Upper lobe of left lung (tissue), 6 donors: ENCODE results near the gene ECI1. TPM values are rescaled to one million over a fixed set of nuclear protein-coding genes. Genes with fewer than 3 reads are reported as not detected.

ENCODE experiments used
- ATAC-seq, 2 donors: fragments of 200-7000 bp; cut with Tn5 transposase; one replicate each; pipeline ENCODE4 v1.9.1; 2022; ENCODE audit warnings: mild to moderate bottlenecking in 2 of 2, moderate library complexity in 2 of 2; ENCODE audit not compliant: low FRiP score in 2 of 2
- DNase-seq, 2 donors: peaks; one replicate each; pipeline ENCODE4 v3.0.0-alpha.2; 2019 to 2020
- H3K27ac ChIP-seq, 4 donors: fragments of 200-600 bp; sonication (generic); one replicate each; pipeline ENCODE4 v1.5.1; 2016 to 2019
- H3K27me3 ChIP-seq, 4 donors: fragments of 200-600 bp; sonication (generic); one replicate each; pipeline ENCODE4 v1.5.1; 2017 to 2019
- H3K36me3 ChIP-seq, 4 donors: fragments of 200-600 bp; sonication (generic); one replicate each; pipeline ENCODE4 v1.5.1; 2016 to 2019
- H3K4me1 ChIP-seq, 4 donors: fragments of 200-600 bp; sonication (generic); one replicate each; pipeline ENCODE4 v1.5.1; 2018 to 2019
- H3K4me3 ChIP-seq, 4 donors: fragments of 200-600 bp; sonication (generic); one replicate each; pipeline ENCODE4 v1.5.1; 2017 to 2019; ENCODE audit warnings: mild to moderate bottlenecking in 2 of 4, moderate library complexity in 1 of 4
- H3K9me3 ChIP-seq, 4 donors: fragments of 200-600 bp; sonication (generic); one replicate each; pipeline ENCODE4 v1.5.1; 2018 to 2019
- EP300 ChIP-seq, 4 donors: sonication (generic); formaldehyde crosslinking; IDR thresholded peaks; one replicate each; pipeline ENCODE4 v1.5.1; 2017; ENCODE audit warnings: antibody characterized with exemption in 4 of 4, control low read depth in 2 of 4
- POLR2A ChIP-seq, 4 donors: fragments of 450-650 bp; IDR thresholded peaks; one replicate each; pipeline ENCODE4 v1.5.1; 2016 to 2017; ENCODE audit warnings: antibody characterized with exemption in 4 of 4, mild to moderate bottlenecking in 2 of 4
- POLR2AphosphoS5 ChIP-seq, 2 donors: sonication (generic); formaldehyde crosslinking; IDR thresholded peaks; one replicate each; pipeline ENCODE4 v1.5.1; 2017; ENCODE audit warnings: antibody characterized with exemption in 2 of 2
- WGBS, 2 donors: methylation state at CpG; one replicate each; pipeline ENCODE4 v1.1.5; 2017 to 2018; 5-methylcytosine and 5-hydroxymethylcytosine counted together
- total RNA-seq, 6 donors: library from RNA; depleted of rRNA in 4 of 6; stranded (reverse); fragments of >200 nt in 4 of 6; gene quantifications; one replicate each; pipeline versions ENCODE4 v1.1.0 to v1.2.1, GENCODE V29; 2016 to 2021
- TF ChIP-seq, protein P1 (sequence below), 6 experiments: fragments of 450-650 bp in 4 of 6; fragments of 200-600 bp in 2 of 6; sonication (generic) in 2 of 6; IDR thresholded peaks; one replicate each; pipeline ENCODE4 v1.5.1; 2016 to 2019; ENCODE audit warnings: antibody characterized with exemption in 6 of 6
- donor health status: DM: no; HTN: no; CAD: no; lungs with moderate emphysema.
- donor health status: DM: no; HTN: yes; CAD: no; lungs with severe emphysema.

Gene ECI1
- total RNA-seq, 6 donors from 2014 or later, result 48.1 to 75.5 (median 68.2) TPM

DNA sequence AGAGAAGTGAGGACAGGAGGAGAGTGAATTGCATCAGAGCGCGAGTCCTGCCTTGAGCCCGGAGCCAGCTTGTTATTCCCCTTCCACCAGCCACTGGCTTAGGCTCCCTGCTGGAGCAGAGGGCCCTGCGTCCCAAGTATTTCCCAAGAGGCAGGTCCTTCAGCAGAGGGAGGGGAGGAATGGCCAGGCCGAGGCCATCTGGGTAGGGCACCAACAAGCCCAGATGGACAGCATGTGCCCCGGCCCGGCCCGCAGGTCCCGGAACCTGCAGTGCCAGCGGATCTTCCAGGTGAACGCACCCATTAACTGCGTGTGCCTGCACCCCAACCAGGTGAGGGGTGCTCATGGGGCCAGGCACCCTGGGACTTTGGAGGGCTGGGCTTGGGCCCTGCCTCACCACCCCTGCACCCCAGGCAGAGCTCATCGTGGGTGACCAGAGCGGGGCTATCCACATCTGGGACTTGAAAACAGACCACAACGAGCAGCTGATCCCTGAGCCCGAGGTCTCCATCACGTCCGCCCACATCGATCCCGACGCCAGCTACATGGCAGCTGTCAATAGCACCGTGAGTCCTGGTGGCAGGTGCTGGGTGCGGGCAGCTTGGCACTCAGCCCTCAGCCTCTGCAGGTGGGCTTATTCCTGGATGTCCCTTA, 44.5 kb downstream of the ECI1 start:
- no peak for TF ChIP-seq POLR2A (IDR thresholded peaks at IDR 0.05)
- no peak for TF ChIP-seq EP300 (IDR thresholded peaks at IDR 0.05)
- no peak for TF ChIP-seq POLR2AphosphoS5 (IDR thresholded peaks at IDR 0.05)
- TF ChIP-seq, protein P1, sequence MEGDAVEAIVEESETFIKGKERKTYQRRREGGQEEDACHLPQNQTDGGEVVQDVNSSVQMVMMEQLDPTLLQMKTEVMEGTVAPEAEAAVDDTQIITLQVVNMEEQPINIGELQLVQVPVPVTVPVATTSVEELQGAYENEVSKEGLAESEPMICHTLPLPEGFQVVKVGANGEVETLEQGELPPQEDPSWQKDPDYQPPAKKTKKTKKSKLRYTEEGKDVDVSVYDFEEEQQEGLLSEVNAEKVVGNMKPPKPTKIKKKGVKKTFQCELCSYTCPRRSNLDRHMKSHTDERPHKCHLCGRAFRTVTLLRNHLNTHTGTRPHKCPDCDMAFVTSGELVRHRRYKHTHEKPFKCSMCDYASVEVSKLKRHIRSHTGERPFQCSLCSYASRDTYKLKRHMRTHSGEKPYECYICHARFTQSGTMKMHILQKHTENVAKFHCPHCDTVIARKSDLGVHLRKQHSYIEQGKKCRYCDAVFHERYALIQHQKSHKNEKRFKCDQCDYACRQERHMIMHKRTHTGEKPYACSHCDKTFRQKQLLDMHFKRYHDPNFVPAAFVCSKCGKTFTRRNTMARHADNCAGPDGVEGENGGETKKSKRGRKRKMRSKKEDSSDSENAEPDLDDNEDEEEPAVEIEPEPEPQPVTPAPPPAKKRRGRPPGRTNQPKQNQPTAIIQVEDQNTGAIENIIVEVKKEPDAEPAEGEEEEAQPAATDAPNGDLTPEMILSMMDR (IDR thresholded peaks at IDR 0.05), result no peak
- peaks cover 0 to 34% (median 33%) of the 10 kb centered on the region in 4 donors for H3K36me3 ChIP-seq
- 90 to 95% methylated on average over 12 to 21 of the region's 23 CpGs for WGBS, 2 donors
- no peak overlapping the region for H3K4me3 ChIP-seq
- no peaks in the 10 kb centered on the region for H3K27me3 ChIP-seq
- peak overlapping the region in 2 of 4 donors; percentile 97 for H3K27ac ChIP-seq
- no peak for ATAC-seq
- peaks cover 17 to 24% (median 17%) of the 10 kb centered on the region in 4 donors for H3K4me1 ChIP-seq
- DNase-seq, result peak in 1 of 2 donors; percentile 75
- H3K9me3 ChIP-seq, result no peaks in the 10 kb centered on the region

DNA sequence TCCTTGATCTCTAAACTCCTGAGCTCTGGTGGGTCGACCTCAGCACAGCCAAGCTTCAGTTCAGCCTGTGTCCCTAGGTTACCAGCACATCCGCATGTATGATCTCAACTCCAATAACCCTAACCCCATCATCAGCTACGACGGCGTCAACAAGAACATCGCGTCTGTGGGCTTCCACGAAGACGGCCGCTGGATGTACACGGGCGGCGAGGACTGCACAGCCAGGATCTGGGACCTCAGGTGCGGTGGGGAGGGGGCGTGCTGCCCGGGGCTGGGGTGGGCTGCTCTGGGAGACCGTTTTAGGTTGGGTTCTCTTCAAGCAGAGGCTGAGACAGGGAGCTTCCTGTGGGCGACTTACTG, 45.0 kb downstream of the ECI1 start:
- H3K27me3 ChIP-seq, result no peaks in the 10 kb centered on the region
- no peaks in the 10 kb centered on the region for H3K9me3 ChIP-seq
- TF ChIP-seq POLR2A (IDR thresholded peaks at IDR 0.05) (no peak), POLR2AphosphoS5 (IDR thresholded peaks at IDR 0.05) (no peak), EP300 (IDR thresholded peaks at IDR 0.05) (no peak)
- TF ChIP-seq, protein P1 (IDR thresholded peaks at IDR 0.05), result no peak
- whole genome bisulfite sequencing, 2 donors, result 80 to 81% methylated on average over 18 of the region's 18 CpGs
- H3K4me1 ChIP-seq, result peaks cover 14 to 20% (median 15%) of the 10 kb centered on the region in 4 donors
- H3K36me3 ChIP-seq, result peaks cover 0 to 34% (median 33%) of the 10 kb centered on the region in 4 donors
- H3K27ac ChIP-seq, result peak overlapping the region in 3 of 4 donors; percentile 97 to 98 (median 97)
- no peak for ATAC-seq
- peak in 1 of 2 donors; percentile 64 for DNase-seq
- H3K4me3 ChIP-seq, result peak overlapping the region in 3 of 4 donors; percentile 64 to 86 (median 67)

DNA sequence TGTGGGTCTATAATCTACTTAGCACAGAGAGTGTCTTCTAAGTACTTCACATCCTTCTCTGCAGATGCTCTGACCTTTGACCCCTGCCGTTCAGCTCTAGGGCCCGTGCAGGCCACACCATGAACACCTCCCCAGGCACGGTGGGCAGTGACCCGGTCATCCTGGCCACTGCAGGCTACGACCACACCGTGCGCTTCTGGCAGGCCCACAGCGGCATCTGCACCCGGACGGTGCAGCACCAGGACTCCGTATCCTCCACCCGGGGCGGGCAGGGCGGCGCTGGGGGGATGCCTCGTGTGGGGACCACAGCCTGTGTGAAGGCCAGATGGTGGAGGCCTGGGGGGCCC, 45.4 kb downstream of the ECI1 start:
- 9% methylated on average over 7 of the region's 16 CpGs; no CpG with 5 or more reads in 1 of the 2 donors for WGBS, 2 donors
- H3K27ac ChIP-seq, result peak overlapping the region; percentile 92 to 98 (median 97)

DNA sequence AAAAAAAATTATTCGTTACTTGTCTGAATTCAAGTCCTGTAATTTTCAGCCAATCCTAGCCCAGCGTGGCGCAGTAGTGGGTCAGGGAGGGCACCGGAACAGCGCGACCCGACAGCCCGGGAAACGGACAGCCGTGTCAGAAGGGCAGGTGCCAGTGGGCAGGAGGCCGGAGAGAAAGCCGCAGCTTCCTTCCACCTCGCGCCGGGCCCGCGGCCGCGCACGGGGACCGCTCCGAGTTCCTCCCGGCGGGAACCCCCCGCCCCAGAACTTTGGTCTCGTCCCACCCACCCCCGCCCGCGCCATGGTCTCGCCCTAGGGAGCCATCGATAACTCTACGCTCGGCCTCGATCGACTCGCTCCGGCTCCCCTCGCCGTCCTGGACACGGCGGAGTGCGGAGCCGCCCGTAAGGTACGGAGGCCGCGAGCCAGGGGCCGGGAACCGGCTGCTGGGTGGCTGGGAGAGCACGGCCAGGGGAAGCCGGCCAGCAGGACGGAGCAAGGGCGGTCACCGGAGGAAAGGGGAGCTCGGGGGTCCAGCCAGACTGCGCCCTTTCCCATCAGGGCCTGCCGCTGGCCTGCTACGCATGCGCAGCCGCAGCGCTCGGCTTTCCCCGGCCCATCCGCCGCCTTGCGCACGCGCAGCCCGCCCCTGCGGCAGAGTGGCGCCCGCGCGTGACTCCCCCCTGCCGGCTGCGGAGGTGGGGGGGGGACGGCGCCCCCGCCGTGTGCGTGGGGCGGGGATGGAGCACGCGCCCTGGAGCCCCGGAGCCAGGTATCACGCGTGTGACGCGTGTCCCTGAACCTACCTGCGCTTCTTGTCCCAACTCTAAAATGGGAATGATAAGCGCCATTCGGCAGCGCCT, 46.1 kb downstream of the ECI1 start, which contains the start of gene MLST8:
Gene MLST8 (plus strand): TSS at position 351 of the 863 bp plus-strand sequence. CDS start 632 bp downstream, outside the sequence.
- H3K27ac ChIP-seq, result peak within 1 kb of the TSS; percentile 92 to 98 (median 97)
- ATAC-seq, result peak; percentile 94 to 96

More for the DNA sequence above, 45.4 kb downstream of the ECI1 start:
- peaks cover 0 to 34% (median 33%) of the 10 kb centered on the region in 4 donors for H3K36me3 ChIP-seq
- peak overlapping the region; percentile 60 to 86 (median 66) for H3K4me3 ChIP-seq
- no peaks in the 10 kb centered on the region for H3K9me3 ChIP-seq
- no peaks in the 10 kb centered on the region for H3K27me3 ChIP-seq
- ATAC-seq (peak in 1 of 2 donors; percentile 7), DNase-seq (peak in 1 of 2 donors; percentile 89)
- TF ChIP-seq POLR2AphosphoS5 (IDR thresholded peaks at IDR 0.05) (no peak), EP300 (IDR thresholded peaks at IDR 0.05) (no peak), POLR2A (IDR thresholded peaks at IDR 0.05) (no peak)
- TF ChIP-seq, protein P1 (IDR thresholded peaks at IDR 0.05), result no peak
- H3K4me1 ChIP-seq, result peaks cover 14 to 20% (median 15%) of the 10 kb centered on the region in 4 donors

More for the DNA sequence above, 46.1 kb downstream of the ECI1 start, which contains the start of gene MLST8:
- no peaks in the 10 kb centered on the region for H3K9me3 ChIP-seq
- 2% methylated on average over 10 to 40 of the region's 93 CpGs for WGBS, 2 donors
- peaks cover 0 to 34% (median 33%) of the 10 kb centered on the region in 4 donors for H3K36me3 ChIP-seq
- peak; percentile 81 to 87 for TF ChIP-seq POLR2AphosphoS5 (IDR thresholded peaks at IDR 0.05)
- no peak for TF ChIP-seq EP300 (IDR thresholded peaks at IDR 0.05)
- TF ChIP-seq POLR2A (IDR thresholded peaks at IDR 0.05), result peak in 3 of 4 donors; percentile 74 to 89 (median 75)
- TF ChIP-seq, protein P1 (IDR thresholded peaks at IDR 0.05), result peak in 3 of 6 experiments; percentile 32 to 53 (median 38)
- H3K4me3 ChIP-seq, result peak within 1 kb of the TSS; percentile 60 to 86 (median 66)
- DNase-seq, result peak; percentile 88 to 98
- peaks cover 14 to 20% (median 15%) of the 10 kb centered on the region in 4 donors for H3K4me1 ChIP-seq
- no peaks in the 10 kb centered on the region for H3K27me3 ChIP-seq
